Osteoblast (primary cell): Measurements from ENCODE around the gene ZNF575. TPM values are rescaled to one million over a fixed set of nuclear protein-coding genes. Genes with fewer than 3 reads are reported as not detected.

Experiments
- DNase-seq: peaks from one replicate; pipeline ENCODE4 v3.0.0; 2011; ENCODE audit warnings: low spot score, mixed read lengths; ENCODE audit not compliant: insufficient read length; ENCODE audit errors: missing footprints
- H2AFZ ChIP-seq: 2 replicates; pipeline ENCODE4 v1.6.0; 2011; ENCODE audit warnings: mild to moderate bottlenecking, low read length
- H3K27ac ChIP-seq: 2 replicates; pipeline ENCODE4 v1.5.1; 2011; ENCODE audit warnings: mild to moderate bottlenecking, low read depth, low read length, moderate library complexity
- H3K27me3 ChIP-seq: 2 replicates; pipeline ENCODE4 v1.6.0; 2012; ENCODE audit warnings: mild to moderate bottlenecking, control low read depth, inconsistent platforms, low read length, moderate library complexity; ENCODE audit not compliant: insufficient read depth
- H3K36me3 ChIP-seq: 2 replicates; pipeline ENCODE4 v1.5.1; 2011; ENCODE audit warnings: mild to moderate bottlenecking, low read length, control low read depth, moderate library complexity; ENCODE audit not compliant: insufficient read depth
- H3K4me1 ChIP-seq: 2 replicates; pipeline ENCODE4 v1.5.1; 2011; ENCODE audit warnings: mild to moderate bottlenecking, low read length, control low read depth, moderate library complexity; ENCODE audit not compliant: insufficient read depth
- H3K4me2 ChIP-seq: 2 replicates; pipeline ENCODE4 v1.6.0; 2011; ENCODE audit warnings: mild to moderate bottlenecking, low read length; ENCODE audit not compliant: insufficient read depth
- H3K4me3 ChIP-seq: fragments of 200-600 bp; sonication (generic); 3 replicates; pipeline ENCODE4 v1.5.1; 2012; ENCODE audit warnings: mild to moderate bottlenecking, low read length, inconsistent platforms; ENCODE audit not compliant: insufficient read depth
- H3K79me2 ChIP-seq: 2 replicates; pipeline ENCODE4 v1.6.0; 2012; ENCODE audit warnings: mild to moderate bottlenecking, low read length, control low read depth, inconsistent platforms; ENCODE audit not compliant: insufficient read depth
- H3K9me3 ChIP-seq: 2 replicates; pipeline ENCODE4 v1.5.1; 2011; ENCODE audit warnings: low read depth, low read length, control low read depth
- H4K20me1 ChIP-seq: 2 replicates; pipeline ENCODE4 v1.6.0; 2012; ENCODE audit warnings: mild to moderate bottlenecking, low read length, control low read depth; ENCODE audit not compliant: insufficient read depth
- CTCF ChIP-seq: IDR thresholded peaks from 2 replicates; pipeline ENCODE4 v1.5.1; 2011; ENCODE audit warnings: mild to moderate bottlenecking, low read depth, low read length, moderate library complexity; ENCODE audit errors: extremely low read depth
- total RNA-seq: library from RNA; depleted of rRNA; stranded (reverse); fragments of >200 nt; gene quantifications from 2 replicates; pipeline ENCODE4 v1.2.3, GENCODE V29; 2012

ZNF575 gene
- total RNA-seq, 1 donor = 0.72 TPM

- no peaks in the 10 kb centered on the region for H3K9me3 ChIP-seq
- no peak for DNase-seq
- H3K27ac ChIP-seq = no peak overlapping the region
- H3K79me2 ChIP-seq = no peaks in the 10 kb centered on the region
- H2AFZ ChIP-seq = no peak overlapping the region
- TF ChIP-seq CTCF = no peak
- no peaks in the 10 kb centered on the region for H3K4me1 ChIP-seq
- H4K20me1 ChIP-seq = no peaks in the 10 kb centered on the region
- no peak overlapping the region for H3K4me3 ChIP-seq
- H3K27me3 ChIP-seq = no peaks in the 10 kb centered on the region
- no peak overlapping the region for H3K4me2 ChIP-seq
- peaks cover 14% of the 10 kb centered on the region for H3K36me3 ChIP-seq
Measured at GRCh38 chr19:43495082-43495481, 37.9 kb upstream of the ZNF575 start.

DNA sequence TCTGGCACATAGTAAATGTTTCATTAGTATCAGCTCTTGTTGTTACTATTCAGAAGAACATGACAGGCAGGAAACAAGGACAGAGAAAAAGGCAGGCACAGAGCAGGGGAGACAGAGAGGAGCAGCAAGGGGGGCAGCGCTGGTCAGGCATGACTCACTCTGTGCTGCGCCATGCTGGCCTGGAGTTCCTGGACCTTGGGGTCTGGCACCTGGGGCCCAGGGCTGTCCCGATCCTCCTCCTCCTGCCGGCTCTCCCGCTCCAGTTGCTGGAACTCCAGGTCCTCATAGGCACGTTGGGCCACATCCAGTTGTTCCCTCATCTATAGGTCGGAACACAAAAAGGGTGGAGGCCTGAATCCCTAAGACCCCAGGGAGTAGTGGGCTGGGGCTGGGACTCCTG, 36.0 kb upstream of the ZNF575 start:
- no peaks in the 10 kb centered on the region for H3K27me3 ChIP-seq
- no peaks in the 10 kb centered on the region for H3K9me3 ChIP-seq
- H3K4me3 ChIP-seq = no peak overlapping the region
- H3K27ac ChIP-seq = no peak overlapping the region
- H4K20me1 ChIP-seq = no peaks in the 10 kb centered on the region
- TF ChIP-seq CTCF = no peak
- peak; percentile 38 for DNase-seq
- H3K4me2 ChIP-seq = no peak overlapping the region
- peaks cover 14% of the 10 kb centered on the region for H3K36me3 ChIP-seq
- H2AFZ ChIP-seq = no peak overlapping the region
- no peaks in the 10 kb centered on the region for H3K79me2 ChIP-seq
- peaks cover 2% of the 10 kb centered on the region for H3K4me1 ChIP-seq

DNA sequence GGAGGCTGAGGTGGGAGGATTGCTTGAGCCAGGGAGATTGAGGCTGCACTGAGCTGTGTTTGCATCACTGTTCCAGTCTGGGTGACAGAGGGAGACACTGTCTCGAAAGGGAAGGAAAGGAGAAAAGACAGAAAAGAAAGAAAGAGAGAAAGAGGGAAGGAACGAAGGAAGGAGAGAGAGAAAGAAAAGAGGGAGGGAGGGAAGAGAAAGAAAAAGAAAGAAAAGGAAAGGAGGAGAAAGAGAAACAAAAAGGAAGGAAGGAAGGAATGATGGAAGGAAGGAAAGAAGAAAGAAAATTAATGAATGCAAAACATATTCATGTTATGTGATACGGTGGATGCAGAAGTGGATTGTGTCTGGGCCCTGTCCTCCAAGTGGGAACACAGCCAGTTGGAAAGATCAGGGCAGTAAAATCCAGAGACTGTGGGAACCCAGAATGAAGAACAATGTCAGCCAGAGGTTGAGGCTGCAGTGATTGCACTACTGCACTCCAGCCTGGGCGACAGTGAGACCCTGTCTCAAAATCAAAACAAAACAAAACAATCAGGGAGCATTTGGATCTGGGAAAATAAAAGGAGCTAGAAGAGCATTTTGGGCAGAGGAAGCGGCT, 34.6 kb upstream of the ZNF575 start:
- Histone ChIP-seq H4K20me1 (no peaks in the 10 kb centered on the region), H2AFZ (no peak overlapping the region), H3K4me2 (no peak overlapping the region), H3K4me3 (no peak overlapping the region), H3K9me3 (no peaks in the 10 kb centered on the region), H3K27ac (no peak overlapping the region), H3K27me3 (no peaks in the 10 kb centered on the region), H3K79me2 (no peaks in the 10 kb centered on the region), H3K36me3 (peaks cover 14% of the 10 kb centered on the region), H3K4me1 (peaks cover 12% of the 10 kb centered on the region)
- no peak for TF ChIP-seq CTCF
- no peak for DNase-seq

- peaks cover 13% of the 10 kb centered on the region for H3K36me3 ChIP-seq
- no peak overlapping the region for H2AFZ ChIP-seq
- no peak overlapping the region for H3K27ac ChIP-seq
- no peak overlapping the region for H3K4me2 ChIP-seq
- no peak for TF ChIP-seq CTCF
- no peaks in the 10 kb centered on the region for H3K27me3 ChIP-seq
- H3K79me2 ChIP-seq = no peaks in the 10 kb centered on the region
- H3K4me3 ChIP-seq = no peak overlapping the region
- no peaks in the 10 kb centered on the region for H3K9me3 ChIP-seq
- H4K20me1 ChIP-seq = no peaks in the 10 kb centered on the region
- peaks cover 12% of the 10 kb centered on the region for H3K4me1 ChIP-seq
- DNase-seq = no peak
Measured at GRCh38 chr19:43499042-43499441, 33.9 kb upstream of the ZNF575 start.
